Ovary (tissue), 9 donors: Measurements from ENCODE around the gene NDEL1. TPM values are rescaled to one million over a fixed set of nuclear protein-coding genes. Genes with fewer than 3 reads are reported as not detected.
A peak's percentile ranks its signal among the peaks of the same experiment; 100 is the strongest.

ENCODE experiments used
- DNase-seq, 5 donors: peaks; one replicate each; pipeline ENCODE4 v3.0.0-alpha.2; 2019 to 2020
- H3K27ac ChIP-seq, 2 donors: fragments of 200-600 bp; one replicate each; pipeline versions ENCODE4 v1.5.1 to v1.8.0; 2019 to 2022
- H3K27me3 ChIP-seq: fragments of 200-600 bp; one replicate; pipeline ENCODE4 v1.8.0; 2022
- H3K36me3 ChIP-seq: fragments of 200-600 bp; sonication (generic); one replicate; pipeline ENCODE4 v1.5.1; 2019
- H3K4me1 ChIP-seq: one replicate; pipeline ENCODE4 v1.8.1; 2013; ENCODE audit warnings: mild to moderate bottlenecking, moderate library complexity; ENCODE audit not compliant: insufficient read depth
- H3K4me3 ChIP-seq: fragments of 200-600 bp; sonication (generic); one replicate; pipeline ENCODE4 v1.5.1; 2017
- H3K9me3 ChIP-seq, 2 donors: fragments of 200-600 bp in 1 of 2; sonication (generic) in 1 of 2; one replicate each; pipeline versions ENCODE4 v1.5.1 to v1.8.1; 2013 to 2019; ENCODE audit warnings: mild to moderate bottlenecking in 1 of 2, moderate library complexity in 1 of 2
- CTCF ChIP-seq, 3 donors: fragments of 450-650 bp in 2 of 3; fragments of 200-600 bp in 1 of 3; IDR thresholded peaks; one replicate each; pipeline versions ENCODE4 v1.5.1 to v1.8.0; 2016 to 2022; ENCODE audit warnings: antibody characterized with exemption in 3 of 3, mild to moderate bottlenecking in 1 of 3
- EP300 ChIP-seq: sonication (generic); formaldehyde crosslinking; IDR thresholded peaks from one replicate; pipeline ENCODE4 v1.6.1; 2017; ENCODE audit warnings: antibody characterized with exemption
- POLR2A ChIP-seq: fragments of 450-650 bp; IDR thresholded peaks from one replicate; pipeline ENCODE4 v1.6.1; 2017; ENCODE audit warnings: antibody characterized with exemption, mild to moderate bottlenecking, moderate library complexity
- WGBS, 3 donors: extraction: QIAGEN DNeasy Blood & Tissue Kit in 1 of 3; methylation state at CpG; one replicate each; pipeline versions ENCODE4 v1.1.5 to v1.1.7; 2013 to 2017; 5-methylcytosine and 5-hydroxymethylcytosine counted together
- intact Hi-C, 4 donors: fragments of 100-400 bp; cut with DNase I; formaldehyde crosslinking; loops; one replicate each; pipeline versions ENCODE4 v1.11.0 to v1.15.1; 2022 to 2023
- polyA plus RNA-seq, 2 donors: library from polyadenylated mRNA; stranded (reverse); fragments of 200-250 nt in 1 of 2; fragments of 350-450 nt in 1 of 2; fragmentation: Illumina TruSeq in 1 of 2; extraction: RNeasy Lipid Tissue Mini Kit (QIAGEN cat#74804) in 1 of 2; gene quantifications; one replicate each; pipeline ENCODE4 v1.2.3, GENCODE V29; 2013 to 2014
- total RNA-seq, 7 donors: library from RNA; depleted of rRNA in 2 of 7; stranded (reverse); fragments of >200 nt in 2 of 7; fragmentation: NEBNext Ultra II Directional in 3 of 7; extraction: Animal tissue kit (Norgen Biotek cat#: 25700) in 3 of 7; gene quantifications; one replicate each; pipeline versions ENCODE4 v1.1.0 to v1.2.4, GENCODE V29; 2016 to 2023
- donor health status: DM: no; HTN: no; CAD: no; lungs with moderate emphysema.
- donor health status: DM: no; HTN: no; CAD: no.
- donor health status: Bipolar disorder and iron deficiency.
- donor health status: DM: yes; HTN: yes; CAD: no.
- donor health status: DM: no; HTN: no; CAD: no.
- donor health status: DM: yes; HTN: yes; CAD: no.

The NDEL1 gene
- total and polyA plus RNA-seq, 9 donors, result 36.7 to 86.5 (median 63.2) TPM

GRCh38 chr17:8494021-8494420 lies 58.3 kb downstream of the NDEL1 start:
- WGBS, 3 donors, result 72 to 80% (median 78%) methylated on average over 12 of the region's 12 CpGs
- Histone ChIP-seq H3K4me3 (no peak overlapping the region), H3K27ac (no peak overlapping the region), H3K9me3 (no peaks in the 10 kb centered on the region), H3K36me3 (no peaks in the 10 kb centered on the region), H3K27me3 (no peaks in the 10 kb centered on the region), H3K4me1 (no peaks in the 10 kb centered on the region)
- no peak for DNase-seq
- intact Hi-C loops, result no loop called here
- no peak for TF ChIP-seq EP300
- TF ChIP-seq POLR2A, result no peak
- no peak for TF ChIP-seq CTCF (IDR thresholded peaks at IDR 0.05)

- 75 to 89% (median 79%) methylated on average over 8 of the region's 8 CpGs for WGBS, 3 donors
- Histone ChIP-seq H3K4me1 (peaks cover 3% of the 10 kb centered on the region), H3K36me3 (no peaks in the 10 kb centered on the region), H3K4me3 (no peak overlapping the region), H3K27ac (no peak overlapping the region), H3K9me3 (no peaks in the 10 kb centered on the region), H3K27me3 (no peaks in the 10 kb centered on the region)
- intact Hi-C loops, result no loop called here
- TF ChIP-seq EP300 (no peak), POLR2A (no peak), CTCF (IDR thresholded peaks at IDR 0.05) (no peak)
- DNase-seq, result no peak
Observed at GRCh38 chr17:8494506-8495111, 58.9 kb downstream of the NDEL1 start.

DNA sequence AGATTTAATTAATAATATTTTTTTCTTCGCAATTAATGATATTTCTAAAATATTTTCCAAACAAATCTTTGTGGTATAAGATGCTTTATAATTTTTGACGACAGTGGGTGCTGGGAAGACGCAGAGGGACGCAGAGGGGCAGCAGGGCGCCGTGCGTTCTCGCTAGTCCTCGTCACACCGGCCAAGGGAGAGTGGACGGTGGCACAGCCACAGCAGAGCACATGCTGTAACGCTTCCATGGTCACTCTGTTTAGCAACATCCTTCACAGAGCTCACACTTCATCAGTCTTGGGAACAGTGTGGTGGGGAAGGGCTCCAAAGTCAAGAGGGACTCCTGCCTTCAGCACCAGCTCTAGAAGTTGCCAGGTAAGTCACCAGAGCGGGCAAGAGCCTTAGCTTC lies 60.4 kb downstream of the NDEL1 start:
- DNase-seq, result no peak
- intact Hi-C loops, result no loop called here
- Histone ChIP-seq H3K27ac (no peak overlapping the region), H3K36me3 (no peaks in the 10 kb centered on the region), H3K4me3 (no peak overlapping the region), H3K27me3 (no peaks in the 10 kb centered on the region), H3K9me3 (no peaks in the 10 kb centered on the region), H3K4me1 (peaks cover 5% of the 10 kb centered on the region)
- TF ChIP-seq EP300 (no peak), POLR2A (no peak), CTCF (IDR thresholded peaks at IDR 0.05) (no peak)
- WGBS, 3 donors, result 86 to 88% (median 87%) methylated on average over 13 of the region's 13 CpGs

DNA sequence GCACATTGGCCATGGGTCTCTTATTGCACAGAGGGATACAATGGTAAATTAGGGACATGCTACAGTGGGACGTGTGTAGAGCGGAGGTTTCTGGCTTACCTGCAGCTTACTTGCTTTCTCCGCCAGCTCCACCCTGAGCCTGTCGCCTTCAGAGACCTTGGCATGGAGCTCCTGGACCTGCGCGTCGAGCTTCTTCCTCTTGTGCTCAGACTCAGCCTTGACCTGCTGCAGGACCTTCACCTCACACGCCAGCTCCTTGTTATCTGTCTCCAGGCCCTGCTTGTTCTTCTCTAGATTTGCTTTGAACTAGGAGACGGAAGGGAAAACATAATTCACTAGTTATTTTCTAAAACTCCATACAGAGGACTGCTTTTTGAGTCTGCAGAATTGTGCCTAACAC lies 63.5 kb downstream of the NDEL1 start:
- Histone ChIP-seq H3K4me1 (peaks cover 5% of the 10 kb centered on the region), H3K4me3 (no peak overlapping the region), H3K27me3 (no peaks in the 10 kb centered on the region), H3K27ac (no peak overlapping the region), H3K9me3 (no peaks in the 10 kb centered on the region), H3K36me3 (no peaks in the 10 kb centered on the region)
- WGBS, 3 donors, result 38 to 61% (median 42%) methylated on average over 9 of the region's 9 CpGs
- TF ChIP-seq CTCF (IDR thresholded peaks at IDR 0.05) (no peak), EP300 (no peak), POLR2A (no peak)
- intact Hi-C loops, result no loop called here
- DNase-seq, result peak in 2 of 5 donors; percentile 63 to 76
